ENCODE results near the gene CNTN4.

- TF ChIP-seq CTCF (IDR thresholded peaks at IDR 0.05) (no peak), POLR2A (IDR thresholded peaks at IDR 0.05) (no peak)
Measured at GRCh38 chr3:2392981-2393380, 294.3 kb downstream of the CNTN4 start.
